ENCODE results near the gene SLC12A2. TPM values are rescaled to one million over a fixed set of nuclear protein-coding genes. Genes with fewer than 3 reads are reported as not detected.

The SLC12A2 gene
- total and polyA plus RNA-seq, 2 experiments from 2014 or later = 8.1 to 21.3 TPM

DNA sequence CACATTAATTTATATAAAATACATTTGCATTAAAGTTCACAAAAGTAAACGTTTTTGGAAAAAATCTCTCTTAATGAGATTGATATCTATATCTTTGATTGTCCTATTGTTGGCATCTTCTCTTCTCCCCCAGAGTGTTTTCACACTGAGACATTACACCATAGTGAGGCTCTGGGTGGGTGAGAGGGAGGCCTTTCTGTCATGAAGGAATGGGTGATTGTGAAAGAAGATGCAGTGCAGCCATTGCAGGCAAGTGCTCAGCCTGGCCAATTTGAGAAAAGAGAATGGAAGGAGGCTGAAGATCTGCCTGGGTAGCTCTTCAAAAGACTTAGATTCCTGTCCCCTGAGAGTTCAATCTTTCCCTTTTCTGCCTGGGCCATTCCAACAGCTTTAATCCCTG lies 140.8 kb downstream of the SLC12A2 start:
- H3K36me3 ChIP-seq (ENCODE audit: insufficient read depth) = no peaks in the 10 kb centered on the region
- DNase-seq (ENCODE audit: low spot score) (no peak), ATAC-seq (no peak)
- H3K9me2 ChIP-seq (ENCODE audit: insufficient read depth) = peaks cover 13% of the 10 kb centered on the region; the same call in 1 of the 2 replicates
- Mint-ChIP-seq H3K9me3 (no peaks in the 10 kb centered on the region), H3K27ac (no peak overlapping the region), H3K4me1 (0 out of 3 replicates have a peak, but pooled peaks cover 3% of the 10 kb centered on the region), H3K4me3 (no peak overlapping the region), H3K27me3 (ENCODE audit: insufficient read depth, low read depth, poor library complexity) (no peaks in the 10 kb centered on the region), H3K36me3 (ENCODE audit: low read depth) (no peaks in the 10 kb centered on the region)
- H2AFZ ChIP-seq = no peak overlapping the region; the same call in 1 of the 2 replicates
- TF ChIP-seq EZH2 (IDR thresholded peaks at IDR 0.05; ENCODE audit: low read depth, unreplicated experiment) = no peak
- TF ChIP-seq ZNF331 (CRISPR knock-in tag; IDR thresholded peaks at IDR 0.05; ENCODE audit: low read depth) = no peak
- TF ChIP-seq NANOG (IDR thresholded peaks at IDR 0.05; ENCODE audit: borderline replicate concordance) = no peak
- TF ChIP-seq, protein P1, sequence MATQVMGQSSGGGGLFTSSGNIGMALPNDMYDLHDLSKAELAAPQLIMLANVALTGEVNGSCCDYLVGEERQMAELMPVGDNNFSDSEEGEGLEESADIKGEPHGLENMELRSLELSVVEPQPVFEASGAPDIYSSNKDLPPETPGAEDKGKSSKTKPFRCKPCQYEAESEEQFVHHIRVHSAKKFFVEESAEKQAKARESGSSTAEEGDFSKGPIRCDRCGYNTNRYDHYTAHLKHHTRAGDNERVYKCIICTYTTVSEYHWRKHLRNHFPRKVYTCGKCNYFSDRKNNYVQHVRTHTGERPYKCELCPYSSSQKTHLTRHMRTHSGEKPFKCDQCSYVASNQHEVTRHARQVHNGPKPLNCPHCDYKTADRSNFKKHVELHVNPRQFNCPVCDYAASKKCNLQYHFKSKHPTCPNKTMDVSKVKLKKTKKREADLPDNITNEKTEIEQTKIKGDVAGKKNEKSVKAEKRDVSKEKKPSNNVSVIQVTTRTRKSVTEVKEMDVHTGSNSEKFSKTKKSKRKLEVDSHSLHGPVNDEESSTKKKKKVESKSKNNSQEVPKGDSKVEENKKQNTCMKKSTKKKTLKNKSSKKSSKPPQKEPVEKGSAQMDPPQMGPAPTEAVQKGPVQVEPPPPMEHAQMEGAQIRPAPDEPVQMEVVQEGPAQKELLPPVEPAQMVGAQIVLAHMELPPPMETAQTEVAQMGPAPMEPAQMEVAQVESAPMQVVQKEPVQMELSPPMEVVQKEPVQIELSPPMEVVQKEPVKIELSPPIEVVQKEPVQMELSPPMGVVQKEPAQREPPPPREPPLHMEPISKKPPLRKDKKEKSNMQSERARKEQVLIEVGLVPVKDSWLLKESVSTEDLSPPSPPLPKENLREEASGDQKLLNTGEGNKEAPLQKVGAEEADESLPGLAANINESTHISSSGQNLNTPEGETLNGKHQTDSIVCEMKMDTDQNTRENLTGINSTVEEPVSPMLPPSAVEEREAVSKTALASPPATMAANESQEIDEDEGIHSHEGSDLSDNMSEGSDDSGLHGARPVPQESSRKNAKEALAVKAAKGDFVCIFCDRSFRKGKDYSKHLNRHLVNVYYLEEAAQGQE (IDR thresholded peaks at IDR 0.05; ENCODE audit: unreplicated experiment) = no peak
- TF ChIP-seq, protein P2, sequence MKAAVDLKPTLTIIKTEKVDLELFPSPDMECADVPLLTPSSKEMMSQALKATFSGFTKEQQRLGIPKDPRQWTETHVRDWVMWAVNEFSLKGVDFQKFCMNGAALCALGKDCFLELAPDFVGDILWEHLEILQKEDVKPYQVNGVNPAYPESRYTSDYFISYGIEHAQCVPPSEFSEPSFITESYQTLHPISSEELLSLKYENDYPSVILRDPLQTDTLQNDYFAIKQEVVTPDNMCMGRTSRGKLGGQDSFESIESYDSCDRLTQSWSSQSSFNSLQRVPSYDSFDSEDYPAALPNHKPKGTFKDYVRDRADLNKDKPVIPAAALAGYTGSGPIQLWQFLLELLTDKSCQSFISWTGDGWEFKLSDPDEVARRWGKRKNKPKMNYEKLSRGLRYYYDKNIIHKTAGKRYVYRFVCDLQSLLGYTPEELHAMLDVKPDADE (IDR thresholded peaks at IDR 0.05) = no peak
- TF ChIP-seq JUNB (IDR thresholded peaks at IDR 0.05; ENCODE audit: unreplicated experiment) = no peak
- TF ChIP-seq, protein P3, sequence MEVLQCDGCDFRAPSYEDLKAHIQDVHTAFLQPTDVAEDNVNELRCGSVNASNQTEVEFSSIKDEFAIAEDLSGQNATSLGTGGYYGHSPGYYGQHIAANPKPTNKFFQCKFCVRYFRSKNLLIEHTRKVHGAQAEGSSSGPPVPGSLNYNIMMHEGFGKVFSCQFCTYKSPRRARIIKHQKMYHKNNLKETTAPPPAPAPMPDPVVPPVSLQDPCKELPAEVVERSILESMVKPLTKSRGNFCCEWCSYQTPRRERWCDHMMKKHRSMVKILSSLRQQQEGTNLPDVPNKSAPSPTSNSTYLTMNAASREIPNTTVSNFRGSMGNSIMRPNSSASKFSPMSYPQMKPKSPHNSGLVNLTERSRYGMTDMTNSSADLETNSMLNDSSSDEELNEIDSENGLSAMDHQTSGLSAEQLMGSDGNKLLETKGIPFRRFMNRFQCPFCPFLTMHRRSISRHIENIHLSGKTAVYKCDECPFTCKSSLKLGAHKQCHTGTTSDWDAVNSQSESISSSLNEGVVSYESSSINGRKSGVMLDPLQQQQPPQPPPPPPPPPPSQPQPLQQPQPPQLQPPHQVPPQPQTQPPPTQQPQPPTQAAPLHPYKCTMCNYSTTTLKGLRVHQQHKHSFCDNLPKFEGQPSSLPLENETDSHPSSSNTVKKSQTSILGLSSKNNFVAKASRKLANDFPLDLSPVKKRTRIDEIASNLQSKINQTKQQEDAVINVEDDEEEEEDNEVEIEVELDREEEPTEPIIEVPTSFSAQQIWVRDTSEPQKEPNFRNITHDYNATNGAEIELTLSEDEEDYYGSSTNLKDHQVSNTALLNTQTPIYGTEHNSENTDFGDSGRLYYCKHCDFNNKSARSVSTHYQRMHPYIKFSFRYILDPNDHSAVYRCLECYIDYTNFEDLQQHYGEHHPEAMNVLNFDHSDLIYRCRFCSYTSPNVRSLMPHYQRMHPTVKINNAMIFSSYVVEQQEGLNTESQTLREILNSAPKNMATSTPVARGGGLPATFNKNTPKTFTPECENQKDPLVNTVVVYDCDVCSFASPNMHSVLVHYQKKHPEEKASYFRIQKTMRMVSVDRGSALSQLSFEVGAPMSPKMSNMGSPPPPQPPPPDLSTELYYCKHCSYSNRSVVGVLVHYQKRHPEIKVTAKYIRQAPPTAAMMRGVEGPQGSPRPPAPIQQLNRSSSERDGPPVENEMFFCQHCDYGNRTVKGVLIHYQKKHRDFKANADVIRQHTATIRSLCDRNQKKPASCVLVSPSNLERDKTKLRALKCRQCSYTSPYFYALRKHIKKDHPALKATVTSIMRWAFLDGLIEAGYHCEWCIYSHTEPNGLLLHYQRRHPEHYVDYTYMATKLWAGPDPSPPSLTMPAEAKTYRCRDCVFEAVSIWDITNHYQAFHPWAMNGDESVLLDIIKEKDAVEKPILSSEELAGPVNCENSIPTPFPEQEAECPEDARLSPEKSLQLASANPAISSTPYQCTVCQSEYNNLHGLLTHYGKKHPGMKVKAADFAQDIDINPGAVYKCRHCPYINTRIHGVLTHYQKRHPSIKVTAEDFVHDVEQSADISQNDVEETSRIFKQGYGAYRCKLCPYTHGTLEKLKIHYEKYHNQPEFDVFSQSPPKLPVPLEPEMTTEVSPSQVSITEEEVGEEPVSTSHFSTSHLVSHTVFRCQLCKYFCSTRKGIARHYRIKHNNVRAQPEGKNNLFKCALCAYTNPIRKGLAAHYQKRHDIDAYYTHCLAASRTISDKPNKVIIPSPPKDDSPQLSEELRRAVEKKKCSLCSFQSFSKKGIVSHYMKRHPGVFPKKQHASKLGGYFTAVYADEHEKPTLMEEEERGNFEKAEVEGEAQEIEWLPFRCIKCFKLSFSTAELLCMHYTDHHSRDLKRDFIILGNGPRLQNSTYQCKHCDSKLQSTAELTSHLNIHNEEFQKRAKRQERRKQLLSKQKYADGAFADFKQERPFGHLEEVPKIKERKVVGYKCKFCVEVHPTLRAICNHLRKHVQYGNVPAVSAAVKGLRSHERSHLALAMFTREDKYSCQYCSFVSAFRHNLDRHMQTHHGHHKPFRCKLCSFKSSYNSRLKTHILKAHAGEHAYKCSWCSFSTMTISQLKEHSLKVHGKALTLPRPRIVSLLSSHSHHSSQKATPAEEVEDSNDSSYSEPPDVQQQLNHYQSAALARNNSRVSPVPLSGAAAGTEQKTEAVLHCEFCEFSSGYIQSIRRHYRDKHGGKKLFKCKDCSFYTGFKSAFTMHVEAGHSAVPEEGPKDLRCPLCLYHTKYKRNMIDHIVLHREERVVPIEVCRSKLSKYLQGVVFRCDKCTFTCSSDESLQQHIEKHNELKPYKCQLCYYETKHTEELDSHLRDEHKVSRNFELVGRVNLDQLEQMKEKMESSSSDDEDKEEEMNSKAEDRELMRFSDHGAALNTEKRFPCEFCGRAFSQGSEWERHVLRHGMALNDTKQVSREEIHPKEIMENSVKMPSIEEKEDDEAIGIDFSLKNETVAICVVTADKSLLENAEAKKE (CRISPR knock-in tag; IDR thresholded peaks at IDR 0.05) = no peak
- TF ChIP-seq ZNF114 (CRISPR knock-in tag; IDR thresholded peaks at IDR 0.05) = no peak
- no peak for TF ChIP-seq STAT1 (IDR thresholded peaks at IDR 0.05; ENCODE audit: unreplicated experiment)
- TF ChIP-seq, protein P4, sequence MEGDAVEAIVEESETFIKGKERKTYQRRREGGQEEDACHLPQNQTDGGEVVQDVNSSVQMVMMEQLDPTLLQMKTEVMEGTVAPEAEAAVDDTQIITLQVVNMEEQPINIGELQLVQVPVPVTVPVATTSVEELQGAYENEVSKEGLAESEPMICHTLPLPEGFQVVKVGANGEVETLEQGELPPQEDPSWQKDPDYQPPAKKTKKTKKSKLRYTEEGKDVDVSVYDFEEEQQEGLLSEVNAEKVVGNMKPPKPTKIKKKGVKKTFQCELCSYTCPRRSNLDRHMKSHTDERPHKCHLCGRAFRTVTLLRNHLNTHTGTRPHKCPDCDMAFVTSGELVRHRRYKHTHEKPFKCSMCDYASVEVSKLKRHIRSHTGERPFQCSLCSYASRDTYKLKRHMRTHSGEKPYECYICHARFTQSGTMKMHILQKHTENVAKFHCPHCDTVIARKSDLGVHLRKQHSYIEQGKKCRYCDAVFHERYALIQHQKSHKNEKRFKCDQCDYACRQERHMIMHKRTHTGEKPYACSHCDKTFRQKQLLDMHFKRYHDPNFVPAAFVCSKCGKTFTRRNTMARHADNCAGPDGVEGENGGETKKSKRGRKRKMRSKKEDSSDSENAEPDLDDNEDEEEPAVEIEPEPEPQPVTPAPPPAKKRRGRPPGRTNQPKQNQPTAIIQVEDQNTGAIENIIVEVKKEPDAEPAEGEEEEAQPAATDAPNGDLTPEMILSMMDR (conservative IDR thresholded peaks at IDR 0.05; ENCODE audit: low read depth in 2 of 2) = no peak
- no peak for TF ChIP-seq EZH2phosphoT487 (IDR thresholded peaks at IDR 0.05; ENCODE audit: unreplicated experiment)
- no peak for TF ChIP-seq CREB1 (CRISPR knock-in tag; IDR thresholded peaks at IDR 0.05; ENCODE audit: low read depth)
- no peak overlapping the region for H3K4me2 ChIP-seq
- no peaks in the 10 kb centered on the region for H3F3A ChIP-seq (replicated peaks; ENCODE audit: low read depth)
- H3K4me3 ChIP-seq = no peak overlapping the region
- H3K27me3 ChIP-seq (ENCODE audit: insufficient read depth) = no peaks in the 10 kb centered on the region
- no peaks in the 10 kb centered on the region for H3K79me2 ChIP-seq (replicated peaks; ENCODE audit: insufficient read depth)
- H3K4me1 ChIP-seq (ENCODE audit: insufficient read depth) = no peaks in the 10 kb centered on the region
- no peak overlapping the region for H3K27ac ChIP-seq (ENCODE audit: low read depth)
- no peaks in the 10 kb centered on the region for H4K20me1 ChIP-seq (replicated peaks; ENCODE audit: insufficient read depth)

Measured in GM23338 (cell line).